HEK293 (cell line): ENCODE measurements around the gene CPNE8.

ENCODE experiments used
- PRDM10 ChIP-seq: fragments of 450-650 bp; formaldehyde crosslinking; IDR thresholded peaks from 2 replicates; pipeline ENCODE4 v1.5.1; 2016; ENCODE audit warnings: missing biosample characterization, missing genetic modification characterization
- ZNF510 ChIP-seq: fragments of 450-650 bp; formaldehyde crosslinking; IDR thresholded peaks from 2 replicates; pipeline ENCODE4 v1.5.1; 2018; ENCODE audit warnings: mild to moderate bottlenecking, missing genetic modification characterization, missing biosample characterization; ENCODE audit not compliant: insufficient replicate concordance
- TF ChIP-seq, protein P1 (sequence below): fragments of 450-650 bp; formaldehyde crosslinking; IDR thresholded peaks from 2 replicates; pipeline ENCODE4 v1.5.1; 2016; ENCODE audit warnings: missing biosample characterization, missing genetic modification characterization

GRCh38 chr12:38669081-38669480 lies 236.3 kb downstream of the CPNE8 start:
- TF ChIP-seq PRDM10: no peak
- TF ChIP-seq ZNF510: no peak
- TF ChIP-seq, protein P1, sequence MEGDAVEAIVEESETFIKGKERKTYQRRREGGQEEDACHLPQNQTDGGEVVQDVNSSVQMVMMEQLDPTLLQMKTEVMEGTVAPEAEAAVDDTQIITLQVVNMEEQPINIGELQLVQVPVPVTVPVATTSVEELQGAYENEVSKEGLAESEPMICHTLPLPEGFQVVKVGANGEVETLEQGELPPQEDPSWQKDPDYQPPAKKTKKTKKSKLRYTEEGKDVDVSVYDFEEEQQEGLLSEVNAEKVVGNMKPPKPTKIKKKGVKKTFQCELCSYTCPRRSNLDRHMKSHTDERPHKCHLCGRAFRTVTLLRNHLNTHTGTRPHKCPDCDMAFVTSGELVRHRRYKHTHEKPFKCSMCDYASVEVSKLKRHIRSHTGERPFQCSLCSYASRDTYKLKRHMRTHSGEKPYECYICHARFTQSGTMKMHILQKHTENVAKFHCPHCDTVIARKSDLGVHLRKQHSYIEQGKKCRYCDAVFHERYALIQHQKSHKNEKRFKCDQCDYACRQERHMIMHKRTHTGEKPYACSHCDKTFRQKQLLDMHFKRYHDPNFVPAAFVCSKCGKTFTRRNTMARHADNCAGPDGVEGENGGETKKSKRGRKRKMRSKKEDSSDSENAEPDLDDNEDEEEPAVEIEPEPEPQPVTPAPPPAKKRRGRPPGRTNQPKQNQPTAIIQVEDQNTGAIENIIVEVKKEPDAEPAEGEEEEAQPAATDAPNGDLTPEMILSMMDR (tag by site-specific recombination): no peak
